Measurements from ENCODE around the gene SPATA2L. TPM values are rescaled to one million over a fixed set of nuclear protein-coding genes. Genes with fewer than 3 reads are reported as not detected.
"Not testable (repeated sequence)": the region's sequence is repeated elsewhere in the genome, so short reads cannot be mapped to it uniquely, and the experiment has no call there.

SPATA2L gene
- total and polyA plus RNA-seq, 9 donors: 1.5 to 4.1 (median 2.6) TPM

DNA sequence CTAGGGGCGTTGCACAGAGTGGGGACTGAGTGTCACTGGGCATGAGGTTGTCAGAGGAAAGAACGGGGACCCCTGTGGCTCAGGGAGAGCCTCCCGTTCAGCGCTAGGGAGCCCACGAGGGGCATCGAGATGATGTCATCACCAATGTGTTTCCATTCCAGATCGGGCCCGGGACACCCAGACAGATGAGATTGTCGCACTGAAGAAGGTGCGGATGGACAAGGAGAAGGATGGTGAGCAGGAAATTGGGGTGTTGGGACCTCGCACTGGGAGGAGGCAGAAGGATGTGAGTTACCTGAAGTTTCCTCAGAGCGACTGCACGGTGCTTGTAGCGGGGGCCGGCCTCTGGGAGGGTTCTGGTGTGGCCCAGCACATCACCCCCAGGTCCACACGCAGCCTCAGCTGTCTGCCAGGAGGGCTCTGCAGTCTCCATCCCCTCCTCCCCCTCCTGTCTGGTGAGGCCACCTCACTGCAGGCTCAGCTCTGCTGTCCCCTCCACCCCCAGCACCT lies 11.1 kb downstream of the SPATA2L start:
- no peak for DNase-seq
- no peak overlapping the region for H3K4me3 ChIP-seq (ENCODE audit: low read length)
- 92% methylated on average over 9 of the region's 16 CpGs for WGBS (ENCODE audit: insufficient coverage)
- H3K36me3 ChIP-seq (ENCODE audit: control insufficient read depth, insufficient read depth, low read length): peaks cover 49% of the 10 kb centered on the region
- H3K4me1 ChIP-seq (ENCODE audit: control insufficient read depth, insufficient read depth, low read length): peaks cover 13% of the 10 kb centered on the region
- H3K27me3 ChIP-seq (ENCODE audit: control insufficient read depth, insufficient read depth, low read length): no peaks in the 10 kb centered on the region
- H3K9me3 ChIP-seq (replicated peaks; ENCODE audit: control insufficient read depth, low read depth, low read length): no peaks in the 10 kb centered on the region
- no peak overlapping the region for H3K27ac ChIP-seq (ENCODE audit: low read length)

DNA sequence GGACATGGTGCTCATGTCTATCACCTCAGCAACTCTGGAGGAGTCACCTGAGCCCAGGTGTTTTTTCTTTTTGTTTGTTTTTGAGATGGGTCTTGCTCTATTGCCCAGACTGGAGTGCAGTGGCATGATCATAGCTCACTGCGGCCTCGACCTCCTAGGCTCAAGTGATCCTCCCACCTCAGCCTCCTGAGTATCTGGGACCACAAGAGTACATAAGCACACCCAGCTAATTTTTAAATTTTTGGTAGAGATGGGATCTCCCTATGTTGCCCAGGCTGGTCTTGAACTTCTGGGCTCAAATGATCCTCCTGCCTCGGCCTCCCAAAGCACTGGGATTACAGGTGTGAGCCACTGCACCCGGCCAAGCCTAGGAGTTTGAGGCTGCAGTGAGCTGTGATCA lies 11.9 kb downstream of the SPATA2L start:
- peaks cover 43% of the 10 kb centered on the region for H3K36me3 ChIP-seq (ENCODE audit: control insufficient read depth, insufficient read depth, low read length)
- H3K9me3 ChIP-seq (replicated peaks; ENCODE audit: control insufficient read depth, low read depth, low read length): not testable (repeated sequence)

DNA sequence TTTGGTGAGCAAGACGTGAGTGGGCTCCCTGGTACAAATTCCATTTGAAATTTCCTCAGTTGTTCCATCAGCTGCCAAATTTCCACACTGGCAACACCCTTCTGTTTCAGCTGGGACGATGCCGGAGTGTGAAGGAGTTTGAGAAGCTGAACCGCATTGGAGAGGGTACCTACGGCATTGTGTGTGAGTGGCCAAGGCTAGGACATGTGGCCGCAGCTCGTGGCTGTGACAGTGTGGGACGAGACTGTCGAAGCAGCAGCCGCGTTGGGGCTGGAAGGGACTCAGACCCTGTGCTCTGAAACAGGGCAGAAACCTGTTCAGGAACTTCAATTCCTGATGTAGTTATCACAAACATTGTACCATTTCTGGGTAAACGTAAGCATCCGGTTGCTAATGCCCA lies 12.4 kb downstream of the SPATA2L start:
- Histone ChIP-seq H3K27ac (ENCODE audit: low read length) (no peak overlapping the region), H3K27me3 (ENCODE audit: control insufficient read depth, insufficient read depth, low read length) (no peaks in the 10 kb centered on the region), H3K4me3 (ENCODE audit: low read length) (no peak overlapping the region), H3K36me3 (ENCODE audit: control insufficient read depth, insufficient read depth, low read length) (peaks cover 39% of the 10 kb centered on the region), H3K4me1 (ENCODE audit: control insufficient read depth, insufficient read depth, low read length) (peaks cover 13% of the 10 kb centered on the region), H3K9me3 (replicated peaks; ENCODE audit: control insufficient read depth, low read depth, low read length) (no peaks in the 10 kb centered on the region)
- no peak for DNase-seq
- WGBS (ENCODE audit: insufficient coverage): 93% methylated on average over 13 of the region's 13 CpGs

More for the DNA sequence above, 11.9 kb downstream of the SPATA2L start:
- WGBS (ENCODE audit: insufficient coverage): 83% methylated on average over 1 of the region's 4 CpGs
- not testable (repeated sequence) for DNase-seq; H3K27ac ChIP-seq (ENCODE audit: low read length); H3K27me3 ChIP-seq (ENCODE audit: control insufficient read depth, insufficient read depth, low read length); H3K4me3 ChIP-seq (ENCODE audit: low read length)
- H3K4me1 ChIP-seq (ENCODE audit: control insufficient read depth, insufficient read depth, low read length): peaks cover 13% of the 10 kb centered on the region

DNA sequence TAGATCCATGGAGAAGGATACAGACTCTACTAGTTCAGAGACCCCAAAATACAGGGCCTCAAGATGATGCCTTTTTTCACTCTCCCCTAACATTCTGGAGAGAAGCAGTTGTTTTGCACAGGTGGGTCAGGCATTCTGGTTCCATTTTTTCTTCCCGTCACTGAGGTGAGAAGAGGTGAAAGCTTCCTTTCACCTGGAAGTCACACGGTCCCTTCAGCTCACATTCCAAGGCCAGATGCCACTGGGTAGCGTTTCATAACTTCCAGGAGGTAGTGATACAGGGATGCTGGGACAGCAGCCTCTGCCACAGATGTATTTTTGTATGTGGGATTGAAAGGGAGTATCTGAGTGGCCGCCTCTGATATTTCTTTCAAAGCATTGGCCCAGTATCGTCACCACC lies 13.1 kb downstream of the SPATA2L start:
- Histone ChIP-seq H3K27me3 (ENCODE audit: control insufficient read depth, insufficient read depth, low read length) (no peaks in the 10 kb centered on the region), H3K27ac (ENCODE audit: low read length) (no peak overlapping the region), H3K4me1 (ENCODE audit: control insufficient read depth, insufficient read depth, low read length) (peaks cover 13% of the 10 kb centered on the region), H3K9me3 (replicated peaks; ENCODE audit: control insufficient read depth, low read depth, low read length) (no peaks in the 10 kb centered on the region), H3K36me3 (ENCODE audit: control insufficient read depth, insufficient read depth, low read length) (peaks cover 33% of the 10 kb centered on the region), H3K4me3 (ENCODE audit: low read length) (no peak overlapping the region)
- WGBS (ENCODE audit: insufficient coverage): 100% methylated on average over 1 of the region's 5 CpGs
- no peak for DNase-seq

DNA sequence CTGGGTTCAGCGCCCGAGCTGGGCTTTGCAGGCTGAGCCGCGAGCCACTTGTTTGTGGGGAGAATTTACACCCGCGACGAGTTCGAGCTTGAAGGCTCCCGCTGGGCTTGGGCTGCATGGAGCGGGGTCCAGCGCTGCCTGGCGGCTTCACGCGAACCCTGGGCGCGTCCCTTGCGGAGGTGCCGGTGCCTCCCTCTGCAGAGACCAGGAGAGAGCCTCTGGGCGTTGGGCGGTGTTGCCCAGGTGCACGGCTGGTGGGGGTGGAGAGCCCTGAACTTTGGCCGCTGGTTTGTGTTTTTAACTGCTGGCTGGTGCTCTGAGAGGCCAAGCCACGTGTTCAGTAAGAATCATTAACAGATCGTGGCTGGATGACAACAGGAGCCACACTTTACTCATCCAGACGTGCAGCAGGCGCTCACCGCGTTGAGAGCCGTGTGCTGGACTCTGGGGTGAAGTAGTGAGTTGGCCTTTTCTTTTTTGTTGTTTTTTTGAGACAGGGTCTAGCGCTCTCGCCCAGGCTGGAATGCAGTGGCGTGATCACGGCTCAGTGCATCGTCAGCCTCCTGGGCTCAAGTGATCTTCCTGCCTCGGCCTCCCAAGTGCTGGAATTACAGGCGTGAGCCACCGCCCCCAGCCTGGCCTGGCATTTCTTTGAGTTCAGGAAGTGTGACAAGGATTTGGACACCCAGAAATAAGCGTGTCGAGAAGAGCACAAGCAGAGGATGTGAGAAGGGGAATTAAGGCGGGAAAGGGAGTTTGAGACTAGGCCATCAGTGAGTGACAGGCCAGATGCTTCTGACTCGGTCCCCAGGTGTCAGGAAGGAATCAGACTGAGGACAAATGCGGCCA lies 14.2 kb downstream of the SPATA2L start:
- Histone ChIP-seq H3K4me3 (ENCODE audit: low read length) (peak overlapping the region; percentile 72), H3K4me1 (ENCODE audit: control insufficient read depth, insufficient read depth, low read length) (peaks cover 13% of the 10 kb centered on the region), H3K27me3 (ENCODE audit: control insufficient read depth, insufficient read depth, low read length) (no peaks in the 10 kb centered on the region), H3K36me3 (ENCODE audit: control insufficient read depth, insufficient read depth, low read length) (peaks cover 24% of the 10 kb centered on the region), H3K9me3 (replicated peaks; ENCODE audit: control insufficient read depth, low read depth, low read length) (no peaks in the 10 kb centered on the region), H3K27ac (ENCODE audit: low read length) (peak overlapping the region; percentile 42)
- DNase-seq: no peak
- 12% methylated on average over 38 of the region's 42 CpGs for WGBS (ENCODE audit: insufficient coverage)

DNA sequence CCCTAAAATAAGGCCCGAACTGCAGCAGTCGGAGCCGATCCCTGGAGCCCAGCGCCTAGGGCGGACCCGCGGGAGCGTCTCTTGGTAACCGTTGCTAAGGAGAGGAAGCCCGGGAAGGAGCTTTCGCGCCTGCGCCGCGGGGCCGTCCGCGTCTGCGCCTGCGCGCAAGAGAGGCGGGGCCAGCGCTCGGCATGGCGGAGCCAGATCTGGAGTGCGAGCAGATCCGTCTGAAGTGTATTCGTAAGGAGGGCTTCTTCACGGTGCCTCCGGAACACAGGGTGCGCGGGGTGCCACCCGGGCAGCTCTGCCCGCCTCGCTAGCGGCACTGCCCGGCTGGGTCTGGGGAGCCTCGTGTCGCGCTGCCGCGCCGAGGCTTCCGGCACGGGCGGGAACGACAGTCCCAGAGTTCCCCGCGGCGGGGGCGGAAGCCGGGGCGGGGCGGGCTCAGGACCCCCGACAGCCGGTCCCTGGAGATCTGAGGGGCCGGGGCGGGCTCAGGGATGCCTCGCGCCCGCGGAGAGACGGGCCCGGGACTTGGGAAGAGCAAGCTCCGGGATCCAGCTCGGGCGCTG lies 14.9 kb downstream of the SPATA2L start, which contains the start of gene CDK10:
TSS of gene CDK10 (plus strand) at position 170 of the 572 bp plus-strand sequence. CDS start at position 192, 22 bp downstream.
- H3K4me1 ChIP-seq (ENCODE audit: control insufficient read depth, insufficient read depth, low read length): peaks cover 13% of the 10 kb centered on the region
- no peaks in the 10 kb centered on the region for H3K9me3 ChIP-seq (replicated peaks; ENCODE audit: control insufficient read depth, low read depth, low read length)
- peak; percentile 93 for DNase-seq
- H3K36me3 ChIP-seq (ENCODE audit: control insufficient read depth, insufficient read depth, low read length): peaks cover 17% of the 10 kb centered on the region
- no peaks in the 10 kb centered on the region for H3K27me3 ChIP-seq (ENCODE audit: control insufficient read depth, insufficient read depth, low read length)
- under 1% methylated on average over 67 of the region's 67 CpGs for WGBS (ENCODE audit: insufficient coverage)
- peak within 1 kb of the TSS; percentile 72 for H3K4me3 ChIP-seq (ENCODE audit: low read length)
- peak within 1 kb of the TSS; percentile 79 for H3K27ac ChIP-seq (ENCODE audit: low read length)

DNA sequence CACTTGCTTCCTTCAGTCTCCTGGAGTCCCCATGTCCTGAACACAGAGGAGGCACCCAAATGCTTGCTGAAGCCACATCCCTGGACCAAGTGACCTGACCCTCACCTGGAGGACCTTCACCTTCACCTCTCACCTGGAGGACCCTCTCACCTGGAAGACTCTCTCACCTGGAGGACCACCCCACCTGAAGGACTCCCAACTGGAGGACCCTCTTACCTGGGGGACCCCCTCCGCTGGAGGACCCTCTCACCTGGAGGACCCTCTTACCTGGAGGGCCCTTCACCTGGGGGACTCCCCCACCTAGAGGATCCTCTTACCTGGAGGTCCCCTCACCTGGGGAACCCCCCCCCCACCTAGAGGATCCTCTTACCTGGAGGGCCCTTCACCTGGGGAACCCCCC lies 15.6 kb downstream of the SPATA2L start:
- H3K27ac ChIP-seq (ENCODE audit: low read length): no peak overlapping the region
- peaks cover 11% of the 10 kb centered on the region for H3K36me3 ChIP-seq (ENCODE audit: control insufficient read depth, insufficient read depth, low read length)
- H3K4me3 ChIP-seq (ENCODE audit: low read length): no peak overlapping the region
- H3K9me3 ChIP-seq (replicated peaks; ENCODE audit: control insufficient read depth, low read depth, low read length): no peaks in the 10 kb centered on the region
- DNase-seq: no peak
- peaks cover 13% of the 10 kb centered on the region for H3K4me1 ChIP-seq (ENCODE audit: control insufficient read depth, insufficient read depth, low read length)
- H3K27me3 ChIP-seq (ENCODE audit: control insufficient read depth, insufficient read depth, low read length): no peaks in the 10 kb centered on the region
- no CpG with 5 or more reads among the region's 1 CpG for WGBS (ENCODE audit: insufficient coverage)

DNA sequence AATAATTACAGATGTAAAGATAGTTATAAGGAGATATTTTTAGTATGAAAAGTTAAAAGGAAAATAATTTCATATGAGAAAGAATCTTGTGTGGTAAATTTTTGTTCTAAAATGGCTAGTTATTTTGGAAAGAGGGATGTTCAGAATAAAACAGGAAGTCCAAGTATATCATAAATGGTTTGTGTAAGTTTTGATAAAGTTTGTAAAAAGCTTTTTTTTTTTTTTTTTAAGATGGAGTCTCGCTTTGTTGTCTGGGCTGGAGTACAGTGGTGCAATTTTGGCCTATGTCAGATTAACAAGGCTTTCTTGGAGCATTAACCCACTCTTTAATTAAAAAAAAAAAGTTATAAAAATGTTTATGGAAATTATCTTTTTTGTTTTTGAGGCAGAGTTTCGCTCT lies 23.2 kb downstream of the SPATA2L start:
- DNase-seq: no peak
- H3K9me3 ChIP-seq (replicated peaks; ENCODE audit: control insufficient read depth, low read depth, low read length): peaks cover 8% of the 10 kb centered on the region
- H3K27ac ChIP-seq (ENCODE audit: low read length): no peak overlapping the region
- H3K4me3 ChIP-seq (ENCODE audit: low read length): no peak overlapping the region
- H3K4me1 ChIP-seq (ENCODE audit: control insufficient read depth, insufficient read depth, low read length): no peaks in the 10 kb centered on the region
- no peaks in the 10 kb centered on the region for H3K36me3 ChIP-seq (ENCODE audit: control insufficient read depth, insufficient read depth, low read length)
- no CpG with 5 or more reads among the region's 2 CpGs for WGBS (ENCODE audit: insufficient coverage)
- no peaks in the 10 kb centered on the region for H3K27me3 ChIP-seq (ENCODE audit: control insufficient read depth, insufficient read depth, low read length)

DNA sequence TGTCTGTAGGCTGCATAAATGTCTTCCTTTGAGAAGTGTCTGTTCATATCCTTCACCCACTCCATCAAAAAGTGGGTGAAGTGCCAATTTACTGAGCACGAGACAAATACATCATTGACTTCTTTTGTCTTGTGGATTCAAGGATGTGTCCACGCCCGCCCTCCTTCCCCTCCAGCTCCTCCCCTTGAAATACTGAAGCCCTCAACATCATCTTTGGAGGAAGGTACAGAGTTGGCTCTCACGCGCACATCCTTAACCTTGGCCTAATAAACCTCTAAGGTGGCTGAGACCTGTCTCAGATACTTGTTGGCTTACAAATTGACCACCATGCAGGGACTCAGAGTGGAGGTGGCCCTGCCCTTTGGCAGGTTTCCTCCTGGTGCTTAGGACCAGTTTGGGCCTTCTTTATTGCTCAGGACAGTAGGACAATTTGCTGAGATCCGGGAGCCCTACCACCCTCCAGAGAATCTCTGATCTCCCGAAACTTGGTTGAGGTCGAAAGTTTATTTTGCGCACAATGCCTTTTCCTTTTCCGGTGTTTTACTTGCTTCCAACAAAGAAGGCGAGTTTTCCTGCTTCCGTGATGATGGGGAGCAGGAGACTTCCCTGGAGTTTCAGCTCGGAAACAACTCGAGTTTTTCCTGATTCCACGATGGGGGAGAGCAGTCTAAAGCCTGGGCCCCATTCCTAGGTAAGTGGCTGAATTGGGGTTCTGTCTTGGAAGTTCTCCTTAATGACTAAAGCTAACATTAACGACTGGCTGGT lies 29.1 kb downstream of the SPATA2L start:
- no peaks in the 10 kb centered on the region for H3K4me1 ChIP-seq (ENCODE audit: control insufficient read depth, insufficient read depth, low read length)
- no peaks in the 10 kb centered on the region for H3K9me3 ChIP-seq (replicated peaks; ENCODE audit: control insufficient read depth, low read depth, low read length)
- no peaks in the 10 kb centered on the region for H3K27me3 ChIP-seq (ENCODE audit: control insufficient read depth, insufficient read depth, low read length)
- H3K36me3 ChIP-seq (ENCODE audit: control insufficient read depth, insufficient read depth, low read length): no peaks in the 10 kb centered on the region
- H3K4me3 ChIP-seq (ENCODE audit: low read length): no peak overlapping the region
- WGBS (ENCODE audit: insufficient coverage): 91% methylated on average over 12 of the region's 16 CpGs
- no peak for DNase-seq
- peak overlapping the region; percentile 66 for H3K27ac ChIP-seq (ENCODE audit: low read length)

DNA sequence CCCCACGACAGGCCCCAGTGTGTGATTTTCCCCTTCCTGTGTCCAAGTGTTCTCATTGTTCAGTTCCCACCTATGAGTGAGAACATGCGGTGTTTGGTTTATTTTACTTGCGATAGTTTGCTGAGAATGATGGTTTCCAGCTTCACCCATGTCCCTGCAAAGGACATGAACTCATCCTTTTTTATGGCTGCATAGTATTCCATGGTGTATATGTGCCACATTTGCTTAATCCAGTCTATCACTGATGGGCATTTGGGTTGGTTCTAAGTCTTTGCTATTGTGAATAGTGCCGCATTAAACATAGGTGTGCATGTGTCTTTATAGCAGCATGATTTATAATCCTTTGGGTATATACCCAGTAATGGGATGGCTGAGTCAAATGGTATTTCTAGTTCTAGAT lies 29.9 kb downstream of the SPATA2L start:
- DNase-seq; H3K36me3 ChIP-seq (ENCODE audit: control insufficient read depth, insufficient read depth, low read length); H3K4me3 ChIP-seq (ENCODE audit: low read length); H3K27ac ChIP-seq (ENCODE audit: low read length); H3K27me3 ChIP-seq (ENCODE audit: control insufficient read depth, insufficient read depth, low read length); H3K9me3 ChIP-seq (replicated peaks; ENCODE audit: control insufficient read depth, low read depth, low read length); H3K4me1 ChIP-seq (ENCODE audit: control insufficient read depth, insufficient read depth, low read length): not testable (repeated sequence)
- WGBS (ENCODE audit: insufficient coverage): no CpG with 5 or more reads among the region's 4 CpGs
